Stimulated activated naive CD4-positive, alpha-beta T cell treated with Interleukin-2 at 50 U/mL for 16 hours (primary cell): ENCODE measurements around the gene CLCN6.
A peak's percentile ranks its signal among the peaks of the same experiment; 100 is the strongest.
"Not testable (repeated sequence)": the region's sequence is repeated elsewhere in the genome, so short reads cannot be mapped to it uniquely, and the experiment has no call there.

Experiments used
- DNase-seq: peaks from one replicate; lab custom pipeline; 2025; lab: John Stamatoyannopoulos, UW

The CLCN6 gene

DNA sequence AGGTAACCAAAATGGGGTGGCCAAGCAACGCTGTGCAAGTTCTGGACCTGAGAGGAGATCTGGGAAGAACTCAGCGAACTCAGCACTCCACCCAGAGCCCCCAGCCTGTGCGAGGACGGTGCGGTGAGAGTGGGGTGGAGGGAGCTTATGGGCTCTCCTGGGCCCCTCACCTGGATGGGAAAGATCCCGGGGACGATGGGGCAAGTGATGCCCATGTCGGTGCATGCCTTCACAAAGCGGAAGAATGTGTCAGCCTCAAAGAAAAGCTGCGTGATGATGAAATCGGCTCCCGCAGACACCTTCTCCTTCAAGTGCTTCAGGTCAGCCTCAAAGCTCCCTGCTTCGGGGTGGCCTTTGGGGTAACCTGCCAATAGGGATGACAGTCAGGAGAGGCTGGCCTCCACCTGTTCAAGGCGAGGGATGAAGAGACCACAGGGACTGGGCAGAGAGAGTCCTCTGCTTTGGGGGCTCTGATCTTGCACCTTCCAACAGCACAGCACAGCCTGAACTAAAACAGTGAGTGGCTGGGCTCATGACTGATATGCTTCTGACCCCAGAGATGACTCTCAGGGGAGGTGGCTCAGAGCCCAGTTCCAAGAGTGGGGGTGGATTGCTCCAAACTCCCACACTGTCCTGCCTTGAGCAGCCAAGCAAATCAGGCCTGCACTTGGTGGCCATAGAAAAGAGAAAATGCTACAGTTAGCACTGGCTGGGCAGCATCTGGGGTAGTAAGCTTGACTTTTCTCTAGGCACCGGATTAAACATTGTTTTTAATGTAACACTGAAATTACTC lies 9.8 kb upstream of the CLCN6 start:
- no peak for DNase-seq

DNA sequence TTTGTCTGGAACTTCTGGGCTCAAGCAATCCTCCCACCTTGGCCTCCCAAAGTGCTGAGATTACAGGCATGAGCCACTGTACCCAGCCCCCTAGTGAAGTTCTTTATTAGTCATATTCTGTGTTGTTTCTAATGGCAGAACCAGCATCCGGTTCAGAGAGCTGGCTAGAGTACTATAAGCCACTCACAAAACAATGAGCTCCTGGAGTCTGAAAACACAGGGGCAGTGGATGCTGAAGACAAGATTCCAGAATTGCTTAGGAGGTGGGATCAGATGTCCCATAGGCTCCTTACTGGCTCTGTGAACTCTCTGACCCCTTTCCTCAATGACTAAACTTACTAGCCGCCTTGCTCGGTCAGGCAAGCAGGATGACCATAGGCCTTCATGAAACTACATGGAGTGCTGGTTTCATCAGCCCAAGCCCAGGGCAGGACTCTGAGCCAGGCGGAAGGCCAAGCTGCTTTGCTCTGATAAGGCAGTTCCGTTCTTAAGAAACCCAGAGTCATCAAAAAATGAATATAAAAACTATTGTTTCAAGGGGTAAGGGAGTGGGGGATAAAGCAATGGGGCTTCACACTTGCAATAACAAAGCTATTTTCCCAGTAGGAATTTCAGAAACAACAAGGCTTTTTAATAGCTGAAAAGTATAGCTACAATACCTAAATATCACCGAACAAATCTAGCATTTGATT lies 8.3 kb upstream of the CLCN6 start:
- no peak for DNase-seq

DNA sequence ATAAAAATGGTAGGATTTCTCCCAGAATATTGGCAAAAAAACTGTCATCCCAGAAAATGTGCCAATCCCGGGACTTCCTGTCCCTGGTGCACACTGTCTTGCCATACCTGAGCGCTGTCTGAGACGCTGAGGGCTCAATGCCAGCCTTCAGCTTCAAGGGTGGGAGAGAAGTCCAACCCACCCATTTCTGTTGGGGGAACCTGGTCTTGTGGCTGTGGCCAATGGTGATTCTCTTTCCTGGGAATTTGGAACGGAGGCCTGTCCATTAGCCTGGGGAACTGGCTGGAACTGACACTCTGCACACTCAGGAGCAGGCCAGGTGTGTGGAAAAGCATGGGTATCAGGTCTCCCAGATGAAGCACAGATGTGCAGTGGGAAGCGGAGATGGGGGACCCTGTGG lies 6.9 kb upstream of the CLCN6 start:
- no peak for DNase-seq

DNA sequence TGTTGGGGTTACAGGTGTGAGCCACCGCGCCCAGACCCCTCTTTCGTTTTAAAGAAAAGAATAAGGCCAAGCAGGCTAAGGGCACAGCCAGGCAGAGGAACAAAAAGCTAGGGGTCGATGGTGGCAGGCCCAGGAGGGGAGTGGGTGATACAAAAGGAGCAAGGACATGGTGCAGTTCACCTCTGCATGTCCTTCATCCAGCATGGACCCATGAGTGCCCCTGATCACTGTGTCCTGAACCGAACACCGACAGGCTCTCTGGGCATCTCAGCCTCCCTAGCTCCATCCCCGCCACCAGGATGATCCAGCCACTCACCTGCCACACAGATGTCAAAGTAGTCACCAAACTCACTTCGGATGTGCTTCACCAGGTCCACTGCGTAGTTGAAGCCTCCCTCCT lies 6.1 kb upstream of the CLCN6 start:
- DNase-seq = no peak

DNA sequence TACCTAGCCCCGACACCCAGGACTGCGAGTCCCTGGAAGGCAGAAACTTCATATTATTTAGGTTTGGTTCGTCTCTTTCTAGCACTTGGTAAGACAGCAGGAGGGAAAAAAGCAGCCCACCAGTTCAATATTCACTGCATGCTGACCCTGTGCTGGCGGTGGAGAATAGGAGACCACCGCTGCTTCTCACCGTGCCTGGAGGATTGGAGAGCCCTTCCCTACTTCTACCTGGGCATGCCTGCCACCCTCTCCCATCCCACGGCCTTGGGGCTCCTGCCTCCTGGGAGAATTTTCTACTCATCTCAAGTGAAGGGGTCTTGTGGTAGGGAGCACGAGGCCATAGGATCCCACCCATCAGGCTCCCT lies 5.6 kb upstream of the CLCN6 start:
- no peak for DNase-seq

DNA sequence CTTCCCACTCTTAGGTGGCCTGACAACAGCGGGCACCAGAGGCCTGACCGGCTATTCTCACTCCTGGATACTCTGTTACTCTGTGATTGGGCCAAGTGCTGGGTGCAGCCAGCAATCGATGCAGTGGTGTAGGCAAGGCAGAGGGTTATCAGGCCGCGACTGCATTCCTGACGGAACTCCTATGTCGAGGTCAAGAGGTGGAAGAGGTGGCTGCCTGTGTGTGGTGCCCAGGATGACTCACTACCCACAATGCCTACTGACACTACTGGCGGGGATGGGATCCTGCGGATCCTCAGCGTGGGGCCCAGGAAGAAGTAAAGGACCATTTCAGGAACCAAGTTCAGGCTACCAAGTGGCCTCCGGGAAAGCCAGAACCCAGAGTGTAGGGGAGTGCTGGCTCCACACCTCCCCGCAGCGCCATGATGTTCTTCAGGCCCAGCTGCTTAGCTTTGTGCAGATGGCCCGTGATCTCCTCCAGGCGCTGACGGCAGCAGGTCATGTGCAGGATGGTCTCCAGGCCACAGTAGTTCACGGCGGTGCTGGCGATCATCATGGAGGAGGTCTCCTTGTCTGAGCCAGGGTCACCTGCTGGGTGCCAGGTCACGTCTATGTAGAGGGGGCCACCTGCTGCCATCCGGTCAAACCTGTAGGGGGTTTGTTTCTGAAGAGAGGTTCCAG lies 5.1 kb upstream of the CLCN6 start:
- DNase-seq = no peak

DNA sequence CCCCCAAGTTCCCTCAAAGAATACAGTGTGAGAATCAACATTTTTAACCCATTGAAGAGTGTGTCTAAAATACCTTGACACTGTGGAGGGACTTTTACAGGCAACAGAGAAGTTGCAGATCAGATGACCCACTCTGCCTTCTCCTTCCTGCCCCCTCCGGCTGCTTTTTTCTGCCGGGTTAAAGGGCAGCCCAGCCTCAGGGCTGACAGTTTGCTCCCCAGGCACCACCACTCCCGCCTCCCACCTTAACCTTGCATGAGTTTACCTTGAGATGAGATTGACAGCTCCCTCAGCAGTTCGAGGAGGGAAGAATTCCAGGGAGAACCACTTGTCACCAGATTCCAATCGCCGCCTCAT lies 3.4 kb upstream of the CLCN6 start:
- DNase-seq = no peak

DNA sequence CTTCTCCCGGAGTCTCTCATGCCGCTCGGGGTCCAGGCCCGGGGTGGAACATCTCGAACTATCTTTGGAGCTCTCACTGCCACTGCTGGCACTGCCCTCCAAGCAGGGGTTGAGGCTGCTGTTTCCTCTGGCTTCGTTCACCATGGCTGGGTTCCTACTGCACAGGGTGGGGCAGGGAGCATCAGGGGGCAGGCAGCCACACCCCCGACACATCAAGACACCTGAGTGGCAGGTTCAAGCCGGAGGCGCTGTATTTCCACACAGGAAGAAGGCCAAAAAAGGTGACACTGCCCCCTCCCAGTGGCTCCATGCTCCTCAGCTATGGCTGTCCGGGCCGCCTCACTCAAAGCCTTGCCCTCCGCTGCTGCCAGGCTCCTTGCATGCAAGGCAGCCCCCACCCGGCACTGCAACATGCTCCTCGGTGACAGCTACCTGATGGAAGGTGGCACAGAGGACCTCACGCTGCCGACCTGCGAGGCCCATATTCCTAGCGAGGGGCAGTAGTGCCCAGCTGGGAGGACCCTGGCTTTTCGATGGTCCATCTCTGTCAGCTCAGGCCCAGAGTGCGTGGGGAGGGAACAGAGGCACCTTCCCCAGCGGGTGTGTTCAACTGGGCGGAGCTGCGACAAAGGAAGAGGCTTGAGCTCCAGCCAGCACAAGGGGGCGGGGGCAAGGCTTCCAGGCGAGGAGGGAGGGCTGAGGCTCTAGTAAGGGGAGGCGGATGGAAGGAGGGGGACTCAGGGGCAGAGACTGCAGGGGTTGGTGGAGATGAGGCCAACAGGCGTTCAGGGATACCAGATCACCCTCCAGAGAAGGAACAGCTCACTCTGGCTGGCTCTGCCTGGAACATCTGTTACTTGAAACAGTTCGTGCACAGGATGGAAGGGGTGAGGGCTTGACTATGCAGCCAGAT lies 2.8 kb upstream of the CLCN6 start:
- peak; percentile 71 for DNase-seq

DNA sequence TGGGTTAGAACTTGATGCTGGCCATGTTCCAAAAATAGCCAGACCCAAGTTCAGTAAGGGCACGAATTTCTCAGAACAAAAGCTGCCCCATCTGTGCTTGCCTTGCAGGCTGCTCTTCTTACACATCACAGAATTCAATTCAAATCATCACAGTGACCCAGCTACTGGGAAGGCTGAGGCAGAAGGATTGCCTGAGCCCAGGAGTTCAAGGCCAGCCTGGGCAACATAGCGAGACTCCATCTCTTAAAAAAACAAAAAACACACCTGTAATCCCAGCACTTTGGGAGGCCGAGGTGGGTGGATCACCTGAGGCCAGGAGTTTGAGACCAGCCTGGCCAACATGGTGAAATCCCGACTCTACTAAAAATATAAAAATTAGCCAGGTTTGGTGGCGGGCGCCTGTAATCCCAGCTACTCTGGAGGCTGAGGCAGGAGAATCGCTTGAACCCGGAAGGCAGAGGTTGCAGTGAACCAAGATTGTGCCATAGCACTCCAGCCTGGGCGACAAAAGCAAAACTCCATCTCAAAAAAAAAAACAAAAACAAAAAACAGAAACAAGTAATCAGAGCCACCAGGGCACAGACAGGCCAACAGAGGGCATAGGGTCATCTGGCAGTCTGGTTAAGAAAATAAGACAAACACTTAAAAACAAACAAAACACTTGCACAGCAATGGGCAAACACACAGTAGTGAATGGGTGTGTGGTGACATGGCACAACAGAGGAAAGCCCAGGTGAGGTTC lies 1.9 kb upstream of the CLCN6 start:
- DNase-seq = not testable (repeated sequence)

DNA sequence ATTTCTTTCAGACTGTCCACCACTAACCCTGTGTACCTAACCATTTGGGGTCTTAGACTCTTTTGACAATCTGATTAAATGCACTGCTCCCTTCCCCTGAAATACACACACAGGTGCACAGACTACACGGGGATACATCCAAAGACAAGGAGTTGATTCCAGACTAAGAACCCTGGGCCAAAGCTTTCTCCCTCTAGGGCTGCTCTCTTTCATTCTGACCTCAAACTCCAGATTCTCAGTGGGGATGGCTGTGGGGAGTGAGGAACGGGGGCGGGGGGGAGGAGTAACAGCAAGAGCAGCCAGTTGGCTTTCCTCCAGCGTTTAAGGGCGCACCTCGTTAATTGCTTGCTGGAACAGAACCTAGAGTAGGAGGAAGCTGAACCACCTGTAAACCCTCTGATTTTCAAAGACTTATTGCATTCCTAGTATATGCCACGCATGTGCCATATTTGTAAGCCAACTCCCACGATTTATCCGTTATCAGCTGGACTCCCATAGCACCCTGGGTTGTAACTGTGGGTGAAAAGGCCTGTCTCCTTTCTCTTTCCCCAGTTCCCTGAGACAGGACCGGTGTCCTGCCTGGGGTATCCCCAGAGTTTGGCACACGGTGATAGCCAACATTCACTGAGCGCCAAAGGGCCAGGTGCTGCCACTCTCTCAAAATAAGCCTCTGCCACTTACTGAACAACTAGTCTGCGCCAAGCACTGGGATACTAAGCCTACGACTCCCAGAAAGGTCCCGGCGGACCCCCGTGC lies 1.1 kb upstream of the CLCN6 start:
- DNase-seq = peak; percentile 24

DNA sequence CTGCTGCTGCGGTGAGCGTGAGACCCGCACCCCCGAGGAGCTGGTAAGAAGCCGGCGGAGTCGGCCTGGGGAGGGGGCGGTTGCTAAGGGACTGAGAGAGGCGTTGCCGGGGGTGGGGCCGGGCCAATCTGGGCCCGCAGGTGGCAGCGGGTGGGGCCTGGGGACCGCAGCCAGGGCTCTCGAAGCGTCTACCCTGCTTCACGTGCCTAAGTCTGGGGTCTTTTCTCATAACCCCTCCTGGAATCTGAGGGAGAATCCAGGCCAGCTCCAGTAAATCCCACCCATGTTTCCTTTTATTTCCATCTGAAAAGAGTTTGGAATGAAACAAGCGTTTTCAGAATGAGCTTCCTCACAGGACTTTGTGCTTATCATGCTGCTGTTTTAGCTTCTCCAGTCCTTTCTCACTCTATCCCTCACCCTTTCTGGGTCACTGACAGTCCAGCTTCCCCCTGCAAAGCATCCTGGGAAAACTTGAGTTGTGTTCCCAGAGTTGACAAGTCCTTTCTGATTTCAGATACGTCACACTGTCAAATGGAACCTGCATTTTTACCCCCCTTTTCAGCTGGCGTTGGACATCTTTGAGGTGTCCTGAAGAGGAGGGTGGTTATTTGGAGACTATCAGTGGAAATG lies 431 bp downstream of the CLCN6 start:
- peak; percentile 84 for DNase-seq

DNA sequence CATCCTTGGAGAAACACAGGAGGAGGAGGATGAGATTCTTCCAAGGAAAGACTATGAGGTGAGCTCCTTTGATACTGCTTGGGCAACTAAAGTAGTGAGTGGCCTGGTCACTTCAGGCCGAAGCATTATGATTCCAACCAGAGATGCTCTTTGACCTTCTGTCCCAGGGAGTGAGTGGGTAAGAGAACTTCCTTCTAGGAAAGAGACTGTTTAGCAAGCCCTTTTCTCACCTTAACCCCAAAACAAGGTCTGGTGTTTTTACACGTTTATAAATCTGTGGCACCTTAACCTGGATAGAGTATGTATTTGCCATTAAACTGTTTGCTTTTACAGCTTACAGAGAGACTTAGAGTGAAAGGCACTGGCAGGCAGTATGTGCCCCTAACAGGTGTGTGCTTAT lies 1.1 kb downstream of the CLCN6 start:
- DNase-seq = no peak

DNA sequence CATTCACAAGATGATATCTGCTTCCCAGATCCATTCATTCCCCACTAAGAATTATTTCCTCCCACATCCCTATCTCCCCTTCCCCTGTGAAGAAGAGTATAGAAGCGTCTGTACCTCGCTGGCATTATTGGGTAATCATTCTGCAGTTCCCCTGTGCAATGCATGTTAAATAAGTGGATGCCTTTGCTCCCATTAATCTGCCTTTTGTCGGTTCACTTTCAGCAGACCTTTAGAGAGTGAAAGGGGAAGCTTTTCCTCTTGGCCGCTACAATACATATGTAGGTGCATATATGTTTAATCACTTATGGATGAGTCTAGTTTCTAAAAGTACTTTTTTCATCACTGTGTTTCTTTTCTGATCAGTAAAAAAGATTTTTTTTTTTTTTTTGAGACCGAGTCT lies 7.0 kb downstream of the CLCN6 start:
- no peak for DNase-seq

DNA sequence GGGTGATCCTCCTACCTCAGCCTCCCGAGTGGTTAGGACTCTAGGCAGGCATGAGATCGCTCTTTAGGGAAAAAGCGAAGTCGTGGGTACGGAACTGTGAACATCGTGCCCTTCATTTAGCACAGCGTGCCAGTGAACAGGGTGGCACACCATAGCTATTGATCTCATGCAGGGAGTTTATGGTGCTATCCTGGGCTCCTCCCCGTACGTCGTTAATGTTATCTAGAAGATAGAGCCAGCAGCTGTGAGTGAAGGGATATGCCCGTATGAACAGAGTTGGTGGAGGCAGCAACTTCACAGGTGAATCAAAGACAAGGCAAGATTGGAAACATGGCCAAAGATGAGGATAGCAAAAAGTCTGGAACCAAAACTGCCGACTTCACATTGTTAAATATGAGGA lies 11.2 kb downstream of the CLCN6 start:
- no peak for DNase-seq

DNA sequence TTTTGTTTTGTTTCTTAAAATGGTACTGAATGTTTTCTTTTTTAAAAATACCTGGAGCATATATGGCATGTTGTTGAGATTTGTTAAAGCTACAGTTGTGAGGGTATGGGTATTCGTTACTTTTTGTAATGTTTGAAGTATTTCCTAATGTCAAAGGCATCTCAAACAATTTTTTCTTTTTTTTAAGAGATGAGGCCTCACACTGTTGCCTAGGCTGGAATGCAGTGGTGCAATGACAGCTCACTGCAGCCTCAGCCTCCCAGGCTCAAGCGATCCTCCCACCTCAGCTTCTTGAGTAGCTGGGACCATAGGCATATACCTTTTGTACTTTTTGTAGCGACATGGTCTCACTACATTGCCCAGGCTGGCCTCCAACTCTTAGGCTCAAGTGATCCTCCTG lies 16.1 kb downstream of the CLCN6 start:
- no peak for DNase-seq

DNA sequence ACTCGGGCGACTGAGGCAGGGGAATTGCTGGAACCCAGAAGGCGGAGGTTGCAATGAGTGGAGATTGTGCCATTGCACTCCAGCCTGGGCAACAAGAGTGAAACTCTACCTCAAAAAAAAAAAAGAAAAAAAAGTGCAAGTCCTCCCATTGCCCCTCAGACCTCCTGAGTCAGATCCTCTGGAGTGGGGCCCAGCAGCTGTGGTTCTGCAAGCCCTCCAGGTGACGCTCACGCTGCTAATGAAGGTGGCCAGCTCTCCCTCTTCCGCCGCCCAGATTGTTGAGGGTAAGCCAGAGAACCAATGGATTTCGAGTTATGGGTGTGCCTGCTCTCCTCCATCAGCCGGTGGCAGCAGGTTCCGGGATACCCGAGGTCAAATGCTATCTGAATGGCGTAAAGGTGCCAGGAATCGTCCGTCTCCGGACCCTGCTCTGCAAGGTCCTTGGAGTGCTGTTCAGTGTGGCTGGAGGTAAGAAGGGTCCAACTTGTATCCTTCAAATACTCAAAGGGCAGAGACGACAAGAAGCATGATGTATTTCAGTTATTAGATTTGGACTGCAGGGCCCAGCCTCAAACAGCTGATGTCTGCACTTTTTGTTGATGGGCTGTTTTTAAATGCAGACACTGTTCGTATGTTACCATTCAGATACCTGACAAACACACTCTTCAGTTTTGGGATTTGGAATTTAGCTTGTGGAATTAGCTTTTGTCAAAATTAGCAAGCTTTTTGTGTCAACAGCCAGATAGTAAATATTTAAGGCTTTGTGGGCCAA lies 17.6 kb downstream of the CLCN6 start:
- DNase-seq = no peak

DNA sequence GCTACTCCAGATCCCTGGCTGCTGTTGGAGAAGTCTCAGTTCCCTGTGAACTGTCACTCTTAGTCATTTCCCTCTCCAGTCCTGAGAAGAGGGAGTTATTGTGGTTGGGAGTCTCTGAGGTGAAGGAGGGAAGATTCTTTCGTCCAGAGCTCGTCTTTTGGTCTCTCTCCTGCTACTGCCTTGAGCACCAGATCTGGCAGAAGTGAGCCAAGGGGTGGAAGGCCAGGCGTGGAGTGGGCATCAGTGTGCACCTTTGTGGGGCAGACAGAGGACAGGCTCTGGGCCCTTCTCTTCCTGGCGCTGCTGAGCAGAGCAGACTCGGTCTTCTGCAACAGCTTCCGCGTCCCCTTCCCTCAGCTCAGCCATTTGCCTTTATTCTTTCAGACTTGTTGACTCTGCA lies 19.1 kb downstream of the CLCN6 start:
- no peak for DNase-seq

DNA sequence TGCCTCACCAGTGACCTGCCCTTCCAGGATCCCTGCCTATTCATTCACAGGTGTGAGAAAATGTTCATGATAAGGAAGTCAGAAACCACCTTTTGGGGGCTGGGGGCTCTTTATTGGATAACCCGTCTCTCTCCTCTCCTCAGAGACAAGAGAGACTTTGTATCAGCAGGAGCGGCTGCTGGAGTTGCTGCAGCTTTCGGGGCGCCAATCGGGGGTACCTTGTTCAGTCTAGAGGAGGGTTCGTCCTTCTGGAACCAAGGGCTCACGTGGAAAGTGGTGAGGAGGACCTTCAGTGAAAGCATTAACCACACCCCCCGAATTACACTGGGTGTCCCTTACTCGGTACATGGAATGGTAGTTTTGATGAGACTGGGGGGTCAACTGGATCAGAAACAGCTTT lies 21.0 kb downstream of the CLCN6 start:
- DNase-seq = no peak

DNA sequence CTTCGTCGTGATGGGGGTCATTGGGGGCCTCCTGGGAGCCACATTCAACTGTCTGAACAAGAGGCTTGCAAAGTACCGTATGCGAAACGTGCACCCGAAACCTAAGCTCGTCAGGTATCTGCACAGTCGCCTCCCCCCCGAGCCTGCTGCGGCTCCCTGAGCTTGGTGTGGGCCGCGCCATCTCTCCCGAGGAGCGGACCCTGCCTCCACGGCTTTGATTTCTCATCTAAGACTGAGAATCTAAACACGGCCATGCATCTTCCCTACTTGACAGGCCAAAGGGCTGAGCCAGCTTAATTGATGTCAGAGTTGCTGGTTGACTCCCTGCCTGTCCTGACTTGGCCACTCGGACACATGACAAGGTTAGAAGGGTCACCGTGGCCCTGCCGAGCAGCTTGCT lies 22.5 kb downstream of the CLCN6 start:
- DNase-seq = no peak
